CD4-positive, alpha-beta T cell (primary cell): ENCODE results near the gene MT1X. TPM values are rescaled to one million over a fixed set of nuclear protein-coding genes. Genes with fewer than 3 reads are reported as not detected.

Source experiments
- ATAC-seq: fragments of 200-7000 bp; cut with Tn5 transposase; one replicate; pipeline ENCODE4 v1.10.0; 2022; ENCODE audit warnings: mild to moderate bottlenecking; ENCODE audit not compliant: poor library complexity
- CTCF ChIA-PET: fragments of 350-600 bp; sonication (Branson Sonifier 250); formaldehyde crosslinking; loops from one replicate; lab custom pipeline; 2021; ENCODE audit warnings: antibody characterized with exemption, inconsistent platforms; lab: Charles Lee
- POLR2A ChIA-PET: fragments of 350-600 bp; sonication (Branson Sonifier 250); formaldehyde crosslinking; loops from one replicate; lab custom pipeline; 2021; ENCODE audit warnings: antibody characterized with exemption, inconsistent platforms; lab: Charles Lee
- DNase-seq, 14 experiments: peaks; one replicate each; pipeline ENCODE4 v3.0.0-alpha.2; 2013 to 2020; ENCODE audit warnings: mixed read lengths in 2 of 14
- H3K27ac ChIP-seq, 2 donors: one replicate each; pipeline versions ENCODE4 v1.5.1 to v1.7.0; 2013; ENCODE audit warnings: low read length in 2 of 2, low read depth in 1 of 2, mild to moderate bottlenecking in 1 of 2
- H3K27me3 ChIP-seq, 2 experiments: 1 replicate in 1 of 2; 2 replicates in 1 of 2; pipeline versions ENCODE4 v1.6.1 to v1.7.0; 2013; ENCODE audit warnings: low read length in 2 of 2, control low read depth in 1 of 2, mild to moderate bottlenecking in 1 of 2, moderate library complexity in 1 of 2; ENCODE audit not compliant: insufficient read depth in 2 of 2, control insufficient read depth in 1 of 2
- H3K36me3 ChIP-seq: one replicate; pipeline ENCODE4 v1.6.1; 2013; ENCODE audit warnings: low read length, control low read depth; ENCODE audit not compliant: insufficient read depth
- H3K4me1 ChIP-seq: one replicate; pipeline ENCODE4 v1.6.1; 2013; ENCODE audit warnings: low read length, control low read depth; ENCODE audit not compliant: insufficient read depth
- H3K4me3 ChIP-seq: one replicate; pipeline ENCODE4 v1.5.1; 2013; ENCODE audit warnings: mild to moderate bottlenecking, low read length, moderate library complexity
- H3K9me3 ChIP-seq, 2 experiments: 1 replicate in 1 of 2; 2 replicates in 1 of 2; pipeline versions ENCODE4 v1.6.1 to v1.7.0; 2013; ENCODE audit warnings: low read length in 2 of 2, mild to moderate bottlenecking in 2 of 2, control low read depth in 1 of 2, moderate library complexity in 1 of 2; ENCODE audit not compliant: control insufficient read depth in 1 of 2, insufficient read depth in 1 of 2
- H3K27ac Mint-ChIP-seq: one replicate; pipeline ENCODE4 v1.8.0; 2020; ENCODE audit warnings: mixed read lengths
- H3K27me3 Mint-ChIP-seq: one replicate; pipeline ENCODE4 v1.8.0; 2021; ENCODE audit warnings: mixed read lengths
- H3K36me3 Mint-ChIP-seq: one replicate; pipeline ENCODE4 v1.8.0; 2021; ENCODE audit warnings: low read depth, mixed read lengths
- H3K4me1 Mint-ChIP-seq: one replicate; pipeline ENCODE4 v1.8.0; 2021; ENCODE audit warnings: low read depth, mixed read lengths
- H3K4me3 Mint-ChIP-seq: one replicate; pipeline ENCODE4 v1.8.0; 2020; ENCODE audit warnings: mild to moderate bottlenecking, mixed read lengths
- H3K9me3 Mint-ChIP-seq: one replicate; pipeline ENCODE4 v1.8.0; 2020; ENCODE audit warnings: mixed read lengths
- intact Hi-C, 2 experiments: fragments of 100-400 bp; cut with DNase I in 1 of 2; cut with micrococcal nuclease in 1 of 2; formaldehyde crosslinking; loops; one replicate each; pipeline versions ENCODE4 v1.15.1 to v1.9.0; 2023 to 2025; cut with DNase I, micrococcal nuclease
- total RNA-seq, 174 experiments: library from RNA in 2 of 174; stranded (reverse) in 2 of 174; gene quantifications; one replicate each; pipeline ENCODE4 v1.2.3 and lab custom pipeline; 2021 to 2026
- TF ChIP-seq, protein P1 (sequence below): fragments of 200-600 bp; IDR thresholded peaks from one replicate; pipeline ENCODE4 v1.8.0; 2022; ENCODE audit warnings: antibody characterized with exemption, mild to moderate bottlenecking

MT1X gene
- total RNA-seq, 2 experiments from 2014 or later = 10.9 to 14.1 TPM

DNA sequence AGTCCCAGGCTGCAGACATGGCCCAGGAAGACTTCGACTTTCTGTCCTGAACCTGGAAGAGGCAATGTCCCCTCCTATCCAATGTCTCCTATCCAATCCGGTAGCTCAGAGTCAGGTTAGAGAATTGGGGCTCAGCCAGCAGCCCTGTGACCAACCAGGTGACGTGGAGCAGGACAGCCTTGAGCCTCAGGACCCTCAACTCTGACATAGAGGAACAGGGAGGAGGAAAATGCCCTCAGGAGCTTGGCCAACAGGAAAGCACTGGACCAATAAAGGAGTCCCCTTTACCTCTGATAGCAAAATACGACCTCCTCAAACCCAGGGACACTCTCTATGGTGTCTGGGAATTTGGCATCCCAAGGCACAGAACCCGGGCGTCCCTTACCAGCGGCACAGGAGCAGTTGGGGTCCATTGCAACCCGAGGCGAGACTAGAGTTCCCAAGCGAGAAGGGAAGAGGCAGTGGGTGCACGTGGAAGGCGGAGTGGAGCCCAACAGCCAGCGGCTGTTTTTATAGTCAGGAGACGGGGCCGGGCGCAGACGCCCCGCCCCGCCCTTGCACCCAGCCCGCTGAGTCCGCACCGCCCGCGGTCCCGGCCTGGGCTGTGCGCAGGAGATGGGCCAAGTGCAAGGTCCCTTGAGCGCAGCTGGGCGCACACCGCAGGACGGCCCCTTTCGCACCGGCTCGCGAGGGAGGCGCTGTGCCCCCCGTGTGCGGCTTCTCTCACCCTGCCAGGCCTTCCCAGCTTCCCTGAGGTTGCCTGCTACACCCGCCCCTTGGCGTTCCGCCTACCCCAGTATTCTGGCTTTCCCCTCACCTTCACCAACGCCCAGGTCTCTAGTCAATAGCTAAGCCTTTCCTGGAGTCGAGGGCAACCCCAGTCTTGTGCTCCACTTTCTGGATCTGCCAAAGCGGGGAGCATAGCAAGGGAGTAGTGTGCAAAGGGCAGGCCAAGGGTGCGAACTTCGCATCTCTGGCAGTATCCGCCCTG, 14.4 kb upstream of the MT1X start, which contains the start of gene MT1G:
Gene MT1G, minus strand, starts transcription at position 485 of the 991 bp plus-strand sequence. Its CDS starts 72 bp downstream, at position 413.
- no peak within 1 kb of the TSS for H3K4me3 ChIP-seq
- peaks cover 27% of the 10 kb centered on the region for H3K4me1 ChIP-seq
- peak in 5 of 14 experiments; percentile 4 to 47 (median 20) for DNase-seq
- H3K36me3 ChIP-seq = no peaks in the 10 kb centered on the region
- peaks cover 0 to 11% of the 10 kb centered on the region in 2 experiments for H3K9me3 ChIP-seq
- TF ChIP-seq, protein P1, sequence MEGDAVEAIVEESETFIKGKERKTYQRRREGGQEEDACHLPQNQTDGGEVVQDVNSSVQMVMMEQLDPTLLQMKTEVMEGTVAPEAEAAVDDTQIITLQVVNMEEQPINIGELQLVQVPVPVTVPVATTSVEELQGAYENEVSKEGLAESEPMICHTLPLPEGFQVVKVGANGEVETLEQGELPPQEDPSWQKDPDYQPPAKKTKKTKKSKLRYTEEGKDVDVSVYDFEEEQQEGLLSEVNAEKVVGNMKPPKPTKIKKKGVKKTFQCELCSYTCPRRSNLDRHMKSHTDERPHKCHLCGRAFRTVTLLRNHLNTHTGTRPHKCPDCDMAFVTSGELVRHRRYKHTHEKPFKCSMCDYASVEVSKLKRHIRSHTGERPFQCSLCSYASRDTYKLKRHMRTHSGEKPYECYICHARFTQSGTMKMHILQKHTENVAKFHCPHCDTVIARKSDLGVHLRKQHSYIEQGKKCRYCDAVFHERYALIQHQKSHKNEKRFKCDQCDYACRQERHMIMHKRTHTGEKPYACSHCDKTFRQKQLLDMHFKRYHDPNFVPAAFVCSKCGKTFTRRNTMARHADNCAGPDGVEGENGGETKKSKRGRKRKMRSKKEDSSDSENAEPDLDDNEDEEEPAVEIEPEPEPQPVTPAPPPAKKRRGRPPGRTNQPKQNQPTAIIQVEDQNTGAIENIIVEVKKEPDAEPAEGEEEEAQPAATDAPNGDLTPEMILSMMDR = no peak
- H3K27ac Mint-ChIP-seq = no peak within 1 kb of the TSS
- no peak within 1 kb of the TSS for H3K27ac ChIP-seq
- ChIA-PET CTCF (no interaction called here), POLR2A (interaction anchor here (2.4 kb wide), 1 partner anchor 15 kb away, joined by 11 read pairs; the partner anchor contains the start of gene MT1X)
- no peaks in the 10 kb centered on the region for H3K36me3 Mint-ChIP-seq
- H3K4me1 Mint-ChIP-seq = peaks cover 22% of the 10 kb centered on the region
- peak within 1 kb of the TSS; percentile 34 for H3K4me3 Mint-ChIP-seq
- H3K27me3 Mint-ChIP-seq = peaks cover 96% of the 10 kb centered on the region
- ATAC-seq = peak; percentile 41
- H3K9me3 Mint-ChIP-seq = no peaks in the 10 kb centered on the region
- intact Hi-C loops = no loop called here
- H3K27me3 ChIP-seq = peaks cover 48 to 59% of the 10 kb centered on the region in 2 experiments

DNA sequence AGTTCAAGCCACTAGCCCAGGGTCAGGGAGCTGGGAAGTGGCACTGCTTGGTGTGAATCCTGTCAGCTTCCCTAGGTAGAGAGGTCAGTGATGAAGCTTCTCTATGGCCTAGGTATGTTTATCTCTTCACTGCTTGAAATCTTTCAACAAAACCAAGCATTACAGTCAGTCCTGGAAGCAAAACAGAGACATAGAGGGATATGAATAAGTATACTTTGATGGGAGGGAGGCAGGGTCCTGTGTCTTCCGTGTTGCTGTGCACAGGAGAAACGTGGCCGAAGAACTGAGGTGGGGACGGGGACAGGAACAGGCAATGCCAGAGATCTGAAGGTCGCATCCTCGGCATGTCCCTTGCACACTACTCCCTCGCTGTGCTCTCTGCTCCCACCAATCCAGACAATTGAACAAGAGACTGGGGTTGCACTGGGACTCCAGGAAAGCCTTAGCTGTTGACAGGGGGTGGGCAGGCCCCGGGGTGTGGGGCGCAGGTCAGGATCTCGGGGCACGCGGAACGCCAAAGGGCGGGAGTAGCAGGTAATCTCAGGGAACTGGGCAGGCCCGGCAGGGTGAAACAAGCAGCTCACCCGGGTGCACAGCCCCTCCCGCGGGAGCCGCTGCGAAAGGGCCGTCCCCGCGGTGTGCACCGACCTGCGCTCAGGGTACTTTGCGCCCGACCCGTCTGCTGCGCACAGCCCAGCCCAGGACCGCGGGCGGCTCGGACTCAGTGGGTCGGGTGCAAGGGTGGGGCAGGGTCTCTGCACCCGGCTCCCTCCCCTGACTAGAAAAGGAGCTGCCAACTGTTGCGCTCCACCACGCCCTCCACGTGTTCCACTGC, 13.0 kb upstream of the MT1X start, which contains the start of gene MT1H:
Gene MT1H, plus strand, starts transcription at position 810 of the 835 bp plus-strand sequence. CDS start 71 bp downstream, outside the sequence.
- ChIA-PET CTCF (no interaction called here), POLR2A (interaction anchor here (2.4 kb wide), 1 partner anchor 13 kb away, joined by 11 read pairs; the partner anchor contains the start of gene MT1X)
- H3K36me3 Mint-ChIP-seq = no peaks in the 10 kb centered on the region
- peaks cover 20% of the 10 kb centered on the region for H3K4me1 ChIP-seq
- TF ChIP-seq, protein P1 = no peak
- H3K4me3 Mint-ChIP-seq = no peak within 1 kb of the TSS
- H3K9me3 Mint-ChIP-seq = no peaks in the 10 kb centered on the region
- intact Hi-C loops = no loop called here
- H3K27ac Mint-ChIP-seq = no peak within 1 kb of the TSS
- no peak within 1 kb of the TSS for H3K4me3 ChIP-seq
- DNase-seq = no peak
- H3K27me3 Mint-ChIP-seq = peaks cover 99% of the 10 kb centered on the region
- peaks cover 20% of the 10 kb centered on the region for H3K4me1 Mint-ChIP-seq
- H3K27me3 ChIP-seq = peaks cover 49 to 59% of the 10 kb centered on the region in 2 experiments
- H3K27ac ChIP-seq = no peak within 1 kb of the TSS
- peaks cover 0 to 11% of the 10 kb centered on the region in 2 experiments for H3K9me3 ChIP-seq
- H3K36me3 ChIP-seq = no peaks in the 10 kb centered on the region
- ATAC-seq = peak; percentile 35
